ENCODE data around the gene LARGE1.

LARGE1 gene

DNA sequence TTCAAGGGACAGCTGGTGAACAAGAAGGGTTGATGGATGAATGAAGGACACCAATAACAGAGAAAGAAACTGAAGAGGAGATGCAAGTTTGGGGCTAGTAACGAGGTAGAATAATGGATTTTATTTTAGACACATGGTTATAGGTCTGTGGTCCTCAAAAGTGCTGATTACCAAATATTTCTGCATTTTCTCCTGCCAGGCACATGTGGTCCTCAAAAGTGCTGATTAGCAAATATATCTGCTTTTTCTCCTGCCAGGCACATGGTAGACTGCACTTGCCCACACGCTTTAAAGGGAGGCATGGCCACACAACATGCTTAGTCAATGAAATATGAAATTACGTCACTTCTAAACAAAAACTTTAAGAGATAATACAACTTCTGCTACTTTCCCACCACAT is 489.0 kb downstream of the LARGE1 start:
- Histone ChIP-seq H3K27me3 (ENCODE audit: control insufficient read depth in 1 of 2, insufficient read depth in 2 of 2, low read length in 2 of 2) (no peaks in the 10 kb centered on the region), H3K4me3 (ENCODE audit: low read length in 2 of 2) (no peak overlapping the region), H3K9ac (ENCODE audit: low read length in 2 of 2) (no peak overlapping the region), H3K36me3 (ENCODE audit: control insufficient read depth in 2 of 2, insufficient read depth in 2 of 2, low read length in 2 of 2) (peaks cover 8 to 11% of the 10 kb centered on the region in 2 donors), H3K9me3 (ENCODE audit: control insufficient read depth in 2 of 2, low read length in 2 of 2) (no peaks in the 10 kb centered on the region), H3K27ac (ENCODE audit: low read length) (no peak overlapping the region), H3K4me1 (ENCODE audit: control insufficient read depth, insufficient read depth, low read length) (peaks cover 4% of the 10 kb centered on the region)

DNA sequence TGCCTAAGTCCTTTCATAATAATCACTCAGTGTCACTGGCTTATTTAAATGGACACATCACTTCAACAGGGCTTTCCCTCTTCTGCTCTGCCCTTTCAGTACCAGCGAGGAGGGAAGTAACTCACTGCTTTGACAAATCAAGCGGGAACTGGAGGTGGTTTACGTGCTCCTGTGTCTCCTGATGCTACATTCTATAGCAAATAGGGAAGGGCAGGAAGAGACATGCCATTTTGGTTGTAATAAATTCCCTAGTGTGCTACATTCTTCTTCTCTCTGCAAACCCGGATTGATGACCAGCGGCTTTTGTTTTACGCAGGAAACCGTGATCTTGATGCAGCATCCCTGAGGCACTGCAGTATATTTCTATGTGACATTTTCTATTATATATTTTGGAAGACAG is 491.0 kb downstream of the LARGE1 start:
- Histone ChIP-seq H3K9me3 (ENCODE audit: control insufficient read depth in 2 of 2, low read length in 2 of 2) (no peaks in the 10 kb centered on the region), H3K4me1 (ENCODE audit: control insufficient read depth, insufficient read depth, low read length) (peaks cover 4% of the 10 kb centered on the region), H3K27ac (ENCODE audit: low read length) (no peak overlapping the region), H3K9ac (ENCODE audit: low read length in 2 of 2) (no peak overlapping the region), H3K36me3 (ENCODE audit: control insufficient read depth in 2 of 2, insufficient read depth in 2 of 2, low read length in 2 of 2) (peaks cover 8 to 11% of the 10 kb centered on the region in 2 donors), H3K4me3 (ENCODE audit: low read length in 2 of 2) (no peak overlapping the region), H3K27me3 (ENCODE audit: control insufficient read depth in 1 of 2, insufficient read depth in 2 of 2, low read length in 2 of 2) (no peaks in the 10 kb centered on the region)

DNA sequence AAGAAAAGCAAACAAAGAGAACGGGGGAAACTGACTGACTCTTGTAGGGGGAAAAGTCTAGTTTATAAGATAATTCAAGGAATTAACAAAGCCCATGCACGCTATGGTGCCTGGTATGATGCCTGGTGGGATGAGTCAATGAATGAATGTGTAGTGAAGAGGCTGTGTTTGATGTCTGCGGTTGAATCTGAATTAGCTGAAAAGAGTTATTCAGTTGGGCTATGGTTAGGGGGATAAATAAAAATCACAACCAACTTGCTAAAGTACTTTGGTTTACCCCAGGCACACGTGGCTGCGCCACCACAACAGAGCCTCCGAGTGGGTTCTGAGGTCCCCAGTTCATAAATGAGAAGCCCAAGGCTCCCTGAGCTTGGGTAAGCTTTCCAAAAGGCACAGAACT is 492.8 kb downstream of the LARGE1 start:
- no peak overlapping the region for H3K9ac ChIP-seq (ENCODE audit: low read length in 2 of 2)
- peaks cover 8 to 11% of the 10 kb centered on the region in 2 donors for H3K36me3 ChIP-seq (ENCODE audit: control insufficient read depth in 2 of 2, insufficient read depth in 2 of 2, low read length in 2 of 2)
- no peak overlapping the region for H3K27ac ChIP-seq (ENCODE audit: low read length)
- peaks cover 4% of the 10 kb centered on the region for H3K4me1 ChIP-seq (ENCODE audit: control insufficient read depth, insufficient read depth, low read length)
- no peak overlapping the region for H3K4me3 ChIP-seq (ENCODE audit: low read length in 2 of 2)
- H3K9me3 ChIP-seq (ENCODE audit: control insufficient read depth in 2 of 2, low read length in 2 of 2) = no peaks in the 10 kb centered on the region
- H3K27me3 ChIP-seq (ENCODE audit: control insufficient read depth in 1 of 2, insufficient read depth in 2 of 2, low read length in 2 of 2) = no peaks in the 10 kb centered on the region

DNA sequence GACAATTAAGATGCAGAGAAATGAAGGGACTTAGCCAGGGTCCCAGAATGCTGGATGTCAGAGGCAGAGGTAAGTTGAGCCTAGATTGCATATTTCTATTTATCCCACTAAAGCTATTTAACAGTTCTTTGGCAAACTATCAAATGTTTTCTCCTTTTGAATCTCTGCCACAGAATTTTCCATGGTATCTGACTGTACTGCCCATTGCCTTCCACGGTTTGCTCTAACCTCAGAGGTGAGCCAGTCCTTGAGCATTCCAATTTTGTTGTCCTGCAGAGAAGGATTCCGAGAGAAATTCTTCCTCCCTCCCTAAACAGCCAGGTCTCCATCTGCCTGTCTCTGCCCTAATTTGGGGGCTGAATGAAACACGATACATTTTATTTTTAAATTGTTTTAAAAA is 493.8 kb downstream of the LARGE1 start:
- Histone ChIP-seq H3K27ac (ENCODE audit: low read length) (no peak overlapping the region), H3K27me3 (ENCODE audit: control insufficient read depth in 1 of 2, insufficient read depth in 2 of 2, low read length in 2 of 2) (no peaks in the 10 kb centered on the region), H3K4me1 (ENCODE audit: control insufficient read depth, insufficient read depth, low read length) (peaks cover 4% of the 10 kb centered on the region), H3K9ac (ENCODE audit: low read length in 2 of 2) (no peak overlapping the region), H3K9me3 (ENCODE audit: control insufficient read depth in 2 of 2, low read length in 2 of 2) (no peaks in the 10 kb centered on the region), H3K4me3 (ENCODE audit: low read length in 2 of 2) (no peak overlapping the region), H3K36me3 (ENCODE audit: control insufficient read depth in 2 of 2, insufficient read depth in 2 of 2, low read length in 2 of 2) (peaks cover 4 to 9% of the 10 kb centered on the region in 2 donors)

DNA sequence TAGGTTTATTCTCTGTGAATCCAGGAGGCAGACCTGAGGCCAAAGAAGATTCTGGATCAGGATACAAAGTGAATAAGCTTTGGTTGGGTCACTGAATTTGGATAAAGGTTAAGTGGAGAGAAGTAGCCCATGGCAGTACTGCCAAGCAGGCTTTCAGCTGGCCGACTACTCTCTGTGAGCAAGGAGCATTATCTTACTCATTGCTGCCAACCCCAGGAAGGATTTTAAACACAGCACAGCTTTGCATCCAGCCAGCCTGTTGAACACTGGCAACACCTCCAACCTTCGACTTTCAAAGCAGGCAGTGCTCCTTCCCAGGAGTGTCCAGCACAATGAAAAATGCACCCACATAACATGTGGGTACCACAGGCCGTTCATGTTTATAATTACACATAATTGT is 498.4 kb downstream of the LARGE1 start:
- Histone ChIP-seq H3K27me3 (ENCODE audit: control insufficient read depth in 1 of 2, insufficient read depth in 2 of 2, low read length in 2 of 2) (no peaks in the 10 kb centered on the region), H3K36me3 (ENCODE audit: control insufficient read depth in 2 of 2, insufficient read depth in 2 of 2, low read length in 2 of 2) (peaks cover 0 to 4% of the 10 kb centered on the region in 2 donors), H3K9me3 (ENCODE audit: control insufficient read depth in 2 of 2, low read length in 2 of 2) (no peaks in the 10 kb centered on the region), H3K4me3 (ENCODE audit: low read length in 2 of 2) (no peak overlapping the region), H3K9ac (ENCODE audit: low read length in 2 of 2) (no peak overlapping the region), H3K27ac (ENCODE audit: low read length) (no peak overlapping the region), H3K4me1 (ENCODE audit: control insufficient read depth, insufficient read depth, low read length) (peaks cover 4% of the 10 kb centered on the region)

DNA sequence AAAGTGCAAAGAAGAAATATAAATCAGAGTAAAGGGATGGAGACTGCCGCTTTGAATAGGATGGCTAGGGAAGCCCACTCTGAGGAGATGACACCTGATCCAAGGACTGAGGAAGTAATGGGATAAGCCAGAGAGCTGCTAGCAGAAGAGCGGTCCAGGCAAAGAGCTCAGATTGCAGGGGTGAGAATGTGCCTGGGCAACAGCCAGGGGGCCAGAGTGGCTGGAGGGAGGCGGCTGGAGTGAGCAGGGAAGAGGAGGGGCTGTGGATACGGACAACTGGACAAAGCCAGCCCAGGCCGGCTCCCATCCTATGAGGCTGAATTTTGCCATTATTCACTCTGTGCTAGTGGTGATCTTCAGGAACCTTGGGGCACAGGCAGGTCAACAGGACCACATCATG is 501.8 kb downstream of the LARGE1 start:
- H3K4me3 ChIP-seq (ENCODE audit: low read length in 2 of 2) = no peak overlapping the region
- H3K9me3 ChIP-seq (ENCODE audit: control insufficient read depth in 2 of 2, low read length in 2 of 2) = peaks cover 0 to 6% of the 10 kb centered on the region in 2 donors
- no peak overlapping the region for H3K27ac ChIP-seq (ENCODE audit: low read length)
- peaks cover 0 to 4% of the 10 kb centered on the region in 2 donors for H3K36me3 ChIP-seq (ENCODE audit: control insufficient read depth in 2 of 2, insufficient read depth in 2 of 2, low read length in 2 of 2)
- H3K9ac ChIP-seq (ENCODE audit: low read length in 2 of 2) = no peak overlapping the region
- H3K4me1 ChIP-seq (ENCODE audit: control insufficient read depth, insufficient read depth, low read length) = no peaks in the 10 kb centered on the region
- no peaks in the 10 kb centered on the region for H3K27me3 ChIP-seq (ENCODE audit: control insufficient read depth in 1 of 2, insufficient read depth in 2 of 2, low read length in 2 of 2)

DNA sequence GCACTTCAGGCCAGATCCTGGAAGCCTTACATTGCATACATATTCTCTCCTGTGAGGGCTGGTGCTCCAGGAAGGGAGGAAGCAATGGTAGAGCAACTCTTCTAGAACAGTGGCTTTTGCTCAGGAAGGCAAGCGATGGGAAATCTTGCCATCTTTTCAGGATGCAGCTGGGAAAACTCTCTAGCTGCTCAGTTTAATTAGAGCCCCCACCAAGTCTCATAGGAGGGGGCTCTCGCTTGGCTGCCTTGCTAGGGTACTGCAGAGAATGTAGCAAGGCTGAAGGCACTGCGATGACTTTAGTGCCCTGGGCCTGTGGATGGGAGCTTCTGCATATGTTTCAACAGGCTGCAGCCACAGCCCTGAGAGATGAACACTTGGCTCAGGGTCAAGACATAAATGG is 504.9 kb downstream of the LARGE1 start:
- Histone ChIP-seq H3K27me3 (ENCODE audit: control insufficient read depth in 1 of 2, insufficient read depth in 2 of 2, low read length in 2 of 2) (no peaks in the 10 kb centered on the region), H3K36me3 (ENCODE audit: control insufficient read depth in 2 of 2, insufficient read depth in 2 of 2, low read length in 2 of 2) (peaks cover 0 to 4% of the 10 kb centered on the region in 2 donors), H3K4me1 (ENCODE audit: control insufficient read depth, insufficient read depth, low read length) (no peaks in the 10 kb centered on the region), H3K27ac (ENCODE audit: low read length) (no peak overlapping the region), H3K9me3 (ENCODE audit: control insufficient read depth in 2 of 2, low read length in 2 of 2) (peaks cover 0 to 6% of the 10 kb centered on the region in 2 donors), H3K4me3 (ENCODE audit: low read length in 2 of 2) (no peak overlapping the region), H3K9ac (ENCODE audit: low read length in 2 of 2) (no peak overlapping the region)

DNA sequence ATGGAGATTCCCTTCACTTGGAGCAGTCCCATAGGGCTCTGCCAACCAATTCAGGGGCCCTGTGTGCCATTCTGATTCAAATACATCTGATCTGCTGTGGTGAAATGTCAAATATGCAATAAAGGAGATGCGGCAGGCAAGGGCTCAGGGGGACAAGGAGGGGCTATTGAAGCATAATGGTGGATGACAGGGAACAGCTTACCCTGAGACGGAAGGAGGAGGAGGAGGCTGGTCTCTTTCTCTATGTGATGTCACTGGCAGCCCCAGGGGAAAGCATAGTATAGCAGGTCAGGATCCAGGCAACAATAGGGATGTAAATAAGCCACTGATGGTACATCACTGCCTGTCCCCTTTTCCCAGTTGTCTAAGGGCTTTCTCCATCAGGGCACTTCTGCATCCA is 511.2 kb downstream of the LARGE1 start:
- Histone ChIP-seq H3K4me3 (ENCODE audit: low read length in 2 of 2) (no peak overlapping the region), H3K4me1 (ENCODE audit: control insufficient read depth, insufficient read depth, low read length) (no peaks in the 10 kb centered on the region), H3K9ac (ENCODE audit: low read length in 2 of 2) (no peak overlapping the region), H3K27ac (ENCODE audit: low read length) (no peak overlapping the region), H3K27me3 (ENCODE audit: control insufficient read depth in 1 of 2, insufficient read depth in 2 of 2, low read length in 2 of 2) (no peaks in the 10 kb centered on the region), H3K9me3 (ENCODE audit: control insufficient read depth in 2 of 2, low read length in 2 of 2) (no peaks in the 10 kb centered on the region), H3K36me3 (ENCODE audit: control insufficient read depth in 2 of 2, insufficient read depth in 2 of 2, low read length in 2 of 2) (no peaks in the 10 kb centered on the region)

DNA sequence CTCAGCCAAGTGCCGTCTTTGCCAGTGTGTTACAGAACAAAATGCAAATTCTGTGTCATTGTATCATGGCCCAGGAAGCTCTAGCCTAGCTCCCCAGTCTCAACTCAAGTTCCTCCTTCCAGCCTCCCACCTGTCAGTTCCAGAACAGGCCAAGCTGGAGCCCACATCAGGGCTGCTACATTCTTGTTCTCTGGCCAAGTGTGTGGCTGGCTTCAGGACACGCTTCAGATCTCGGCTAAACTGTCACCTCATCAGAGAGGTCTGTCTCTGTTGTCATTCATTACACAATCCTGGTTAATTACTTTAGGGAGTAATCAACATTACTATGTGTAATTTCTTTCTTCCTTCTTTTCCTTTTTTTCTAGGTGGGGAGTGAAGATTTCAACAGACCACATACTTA is 515.1 kb downstream of the LARGE1 start:
- Histone ChIP-seq H3K9ac (ENCODE audit: low read length in 2 of 2) (no peak overlapping the region), H3K4me3 (ENCODE audit: low read length in 2 of 2) (no peak overlapping the region), H3K27me3 (ENCODE audit: control insufficient read depth in 1 of 2, insufficient read depth in 2 of 2, low read length in 2 of 2) (no peaks in the 10 kb centered on the region), H3K9me3 (ENCODE audit: control insufficient read depth in 2 of 2, low read length in 2 of 2) (no peaks in the 10 kb centered on the region), H3K4me1 (ENCODE audit: control insufficient read depth, insufficient read depth, low read length) (no peaks in the 10 kb centered on the region), H3K36me3 (ENCODE audit: control insufficient read depth in 2 of 2, insufficient read depth in 2 of 2, low read length in 2 of 2) (peaks cover 0 to 4% of the 10 kb centered on the region in 2 donors), H3K27ac (ENCODE audit: low read length) (no peak overlapping the region)

DNA sequence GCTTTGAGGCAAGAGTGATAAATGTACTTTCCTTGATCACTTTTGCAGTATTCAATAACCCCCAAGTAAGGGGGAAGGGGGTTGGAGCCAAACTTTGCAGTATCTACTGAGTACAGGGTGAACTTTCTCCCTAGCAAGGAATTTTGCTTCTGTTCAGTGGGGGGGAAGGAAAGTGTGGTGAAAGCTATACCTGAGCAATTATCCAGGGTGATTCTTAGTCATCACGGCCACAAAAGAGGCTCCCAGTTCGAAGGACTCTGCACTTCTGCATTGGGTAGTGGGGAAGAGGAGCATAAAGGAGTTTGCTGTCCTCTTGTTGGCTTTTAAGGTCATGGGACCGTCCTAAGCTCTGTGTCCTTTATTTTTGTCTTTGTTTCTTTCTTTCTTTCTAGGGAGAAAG is 515.6 kb downstream of the LARGE1 start:
- Histone ChIP-seq H3K9ac (ENCODE audit: low read length in 2 of 2) (no peak overlapping the region), H3K4me1 (ENCODE audit: control insufficient read depth, insufficient read depth, low read length) (no peaks in the 10 kb centered on the region), H3K4me3 (ENCODE audit: low read length in 2 of 2) (no peak overlapping the region), H3K27ac (ENCODE audit: low read length) (no peak overlapping the region), H3K36me3 (ENCODE audit: control insufficient read depth in 2 of 2, insufficient read depth in 2 of 2, low read length in 2 of 2) (peaks cover 0 to 4% of the 10 kb centered on the region in 2 donors), H3K9me3 (ENCODE audit: control insufficient read depth in 2 of 2, low read length in 2 of 2) (no peaks in the 10 kb centered on the region), H3K27me3 (ENCODE audit: control insufficient read depth in 1 of 2, insufficient read depth in 2 of 2, low read length in 2 of 2) (no peaks in the 10 kb centered on the region)

DNA sequence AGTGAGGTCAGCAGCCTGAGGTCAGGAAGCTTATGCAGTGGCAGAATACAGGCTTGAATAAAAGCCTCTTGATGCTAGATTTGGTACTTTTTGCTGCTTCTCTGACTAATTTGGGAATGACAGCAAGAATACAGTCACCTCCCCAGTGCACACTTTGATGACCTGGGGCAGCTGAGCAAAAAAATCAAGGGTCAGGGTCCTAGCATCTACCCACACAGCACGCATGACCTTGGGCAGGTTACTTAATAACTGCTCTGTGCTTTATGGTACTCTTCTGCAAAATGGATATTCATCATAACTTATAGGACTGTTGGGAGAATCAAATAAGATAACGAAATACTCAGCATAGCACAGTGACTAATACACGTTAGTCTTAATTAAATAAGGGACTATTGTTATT is 518.0 kb downstream of the LARGE1 start:
- Histone ChIP-seq H3K9me3 (ENCODE audit: control insufficient read depth in 2 of 2, low read length in 2 of 2) (no peaks in the 10 kb centered on the region), H3K36me3 (ENCODE audit: control insufficient read depth in 2 of 2, insufficient read depth in 2 of 2, low read length in 2 of 2) (peaks cover 0 to 5% of the 10 kb centered on the region in 2 donors), H3K9ac (ENCODE audit: low read length in 2 of 2) (no peak overlapping the region), H3K27ac (ENCODE audit: low read length) (no peak overlapping the region), H3K4me3 (ENCODE audit: low read length in 2 of 2) (no peak overlapping the region), H3K27me3 (ENCODE audit: control insufficient read depth in 1 of 2, insufficient read depth in 2 of 2, low read length in 2 of 2) (no peaks in the 10 kb centered on the region), H3K4me1 (ENCODE audit: control insufficient read depth, insufficient read depth, low read length) (no peaks in the 10 kb centered on the region)

All from stomach smooth muscle (tissue), 2 donors.